Kidney (tissue), 14 donors: Measurements from ENCODE around the gene FDPS. TPM values are rescaled to one million over a fixed set of nuclear protein-coding genes. Genes with fewer than 3 reads are reported as not detected.

Experiments used
- DNase-seq, 5 donors: peaks; one replicate each; pipeline ENCODE4 v3.0.0-alpha.2; 2013 to 2020
- FAIRE-seq: peaks from 2 replicates; lab custom pipeline; 2012; peaks lifted over from hg19 to GRCh38; lab: Jason Lieb, UNC
- H3K27ac ChIP-seq, 2 donors: one replicate each; pipeline ENCODE4 v1.7.0; 2013; ENCODE audit warnings: low read depth in 2 of 2, low read length in 2 of 2, inconsistent platforms in 1 of 2
- H3K27me3 ChIP-seq: one replicate; pipeline ENCODE4 v1.7.1; 2013; ENCODE audit warnings: low read length, inconsistent platforms; ENCODE audit not compliant: control insufficient read depth, insufficient read depth
- H3K36me3 ChIP-seq, 3 donors: one replicate each; pipeline versions ENCODE4 v1.7.0 to v1.7.1; 2013; ENCODE audit warnings: low read length in 3 of 3, control low read depth in 1 of 3, inconsistent platforms in 1 of 3; ENCODE audit not compliant: insufficient read depth in 3 of 3, control insufficient read depth in 2 of 3
- H3K4me1 ChIP-seq, 3 donors: one replicate each; pipeline versions ENCODE4 v1.7.0 to v1.7.1; 2013; ENCODE audit warnings: low read length in 3 of 3, inconsistent platforms in 1 of 3, low read depth in 1 of 3; ENCODE audit not compliant: control insufficient read depth in 2 of 3, insufficient read depth in 2 of 3
- H3K4me3 ChIP-seq, 3 donors: one replicate each; pipeline versions ENCODE4 v1.7.0 to v1.8.1; 2013; ENCODE audit warnings: low read length in 3 of 3, control low read depth in 1 of 3, inconsistent platforms in 1 of 3
- H3K9ac ChIP-seq, 3 donors: one replicate each; pipeline versions ENCODE4 v1.7.0 to v1.7.1; 2013; ENCODE audit warnings: low read length in 3 of 3, control low read depth in 1 of 3, inconsistent platforms in 1 of 3
- H3K9me3 ChIP-seq, 3 donors: one replicate each; pipeline versions ENCODE4 v1.7.0 to v1.7.1; 2013; ENCODE audit warnings: low read length in 3 of 3, control low read depth in 1 of 3, inconsistent platforms in 1 of 3; ENCODE audit not compliant: control insufficient read depth in 2 of 3, insufficient read depth in 1 of 3
- CTCF ChIP-seq: IDR thresholded peaks from 3 replicates; pipeline ENCODE4 v1.5.1; 2012; ENCODE audit warnings: mild to moderate bottlenecking, moderate library complexity, borderline replicate concordance; ENCODE audit not compliant: insufficient read depth; ENCODE audit errors: extremely low read depth
- intact Hi-C: fragments of 100-400 bp; cut with DNase I; formaldehyde crosslinking; loops from one replicate; pipeline ENCODE4 v1.11.1; 2022
- polyA plus RNA-seq: library from polyadenylated mRNA; stranded (reverse); fragments of 350-450 nt; fragmentation: Illumina TruSeq; extraction: RNeasy Lipid Tissue Mini Kit (QIAGEN cat#74804); gene quantifications from one replicate; pipeline ENCODE4 v1.2.3, GENCODE V29; 2014; ENCODE audit warnings: low read depth, low replicate concordance; ENCODE audit not compliant: insufficient read depth
- total RNA-seq: library from RNA; stranded (reverse); fragmentation: NEBNext Ultra II Directional; extraction: Animal tissue kit (Norgen Biotek cat#: 25700); gene quantifications from one replicate; pipeline ENCODE4 v1.2.1, GENCODE V29; 2021
- donor health status: control.
- donor health status: control.
- donor health status: control.
- donor health status: control.
- donor health status: control.
- donor health status: DM: yes; HTN: yes; CAD: no.
- donor health status: Normal renal cell carcinoma (clear cell type).

The FDPS gene
- total and polyA plus RNA-seq, 2 donors from 2014 or later = 112 to 184 TPM

- H3K9me3 ChIP-seq = no peaks in the 10 kb centered on the region
- FAIRE-seq = no peak
- no peak overlapping the region for H3K9ac ChIP-seq
- intact Hi-C loops = no loop called here
- no peak for TF ChIP-seq CTCF
- H3K27ac ChIP-seq = peak overlapping the region; percentile 40 to 83
- no peaks in the 10 kb centered on the region for H3K36me3 ChIP-seq
- H3K4me1 ChIP-seq = no peaks in the 10 kb centered on the region
- peak in 2 of 5 donors; percentile 19 to 42 for DNase-seq
- peak overlapping the region in 2 of 3 donors; percentile 19 to 49 for H3K4me3 ChIP-seq
- peaks cover 4% of the 10 kb centered on the region for H3K27me3 ChIP-seq
Measured at GRCh38 chr1:155300553-155301329, 7.9 kb upstream of the FDPS start.

- Histone ChIP-seq H3K27me3 (no peaks in the 10 kb centered on the region), H3K9ac (no peak within 1 kb of the TSS), H3K4me1 (no peaks in the 10 kb centered on the region), H3K4me3 (peak within 1 kb of the TSS in 2 of 3 donors; percentile 19 to 49), H3K36me3 (no peaks in the 10 kb centered on the region), H3K9me3 (no peaks in the 10 kb centered on the region), H3K27ac (peak within 1 kb of the TSS; percentile 40 to 83)
- TF ChIP-seq CTCF = no peak
- FAIRE-seq (no peak), DNase-seq (no peak)
- intact Hi-C loops = no loop called here
Measured at GRCh38 chr1:155301342-155301841, 7.3 kb upstream of the FDPS start, which contains the start of gene PKLR. Gene PKLR (minus strand): TSS chr1:155301438. CDS start chr1:155301395, 43 bp downstream.

- Histone ChIP-seq H3K27ac (no peak overlapping the region), H3K36me3 (no peaks in the 10 kb centered on the region), H3K4me3 (peak overlapping the region in 2 of 3 donors; percentile 2 to 55), H3K9me3 (no peaks in the 10 kb centered on the region), H3K27me3 (no peaks in the 10 kb centered on the region), H3K9ac (peak overlapping the region in 1 of 3 donors; percentile 1), H3K4me1 (peaks cover 0 to 6% (median 0%) of the 10 kb centered on the region in 3 donors)
- intact Hi-C loops = no loop called here
- FAIRE-seq (no peak), DNase-seq (no peak)
- no peak for TF ChIP-seq CTCF
Measured at GRCh38 chr1:155304558-155305063, 4.1 kb upstream of the FDPS start.
